SW480 (cell line): ENCODE data around the gene CLPSL1.

ENCODE experiments used
- DNase-seq: peaks from one replicate; pipeline ENCODE4 v3.0.0-alpha.2; 2016; ENCODE audit warnings: low spot score

The CLPSL1 gene

GRCh38 chr6:35797837-35798526 lies 17.2 kb downstream of the CLPSL1 start:
- no peak for DNase-seq

DNA sequence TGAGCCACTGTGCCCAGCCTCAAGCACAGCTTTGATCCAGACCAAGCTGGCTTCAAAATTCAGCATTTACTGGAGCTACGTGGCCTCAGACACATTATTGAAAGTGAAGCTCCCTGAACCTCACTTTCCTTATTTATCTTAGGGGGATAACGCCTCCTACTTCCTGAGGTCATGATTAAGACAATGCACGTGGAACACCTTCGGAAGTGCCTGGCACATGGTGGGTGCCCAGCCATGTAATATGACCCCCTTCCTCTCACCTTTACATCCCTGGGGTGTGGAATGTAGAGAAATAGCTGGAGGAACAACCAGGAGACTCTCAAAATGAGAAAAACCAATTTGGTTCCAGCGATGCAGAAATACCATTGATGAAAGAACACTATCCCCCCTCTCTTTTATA lies 17.9 kb downstream of the CLPSL1 start:
- DNase-seq: no peak

GRCh38 chr6:35801148-35801547 lies 20.3 kb downstream of the CLPSL1 start:
- no peak for DNase-seq

- DNase-seq: peak; percentile 22
Observed at GRCh38 chr6:35804996-35805736, 24.3 kb downstream of the CLPSL1 start, which contains the start of gene LHFPL5. LHFPL5 (plus strand) TSS chr6:35805352; CDS start chr6:35805671, 319 bp downstream.

DNA sequence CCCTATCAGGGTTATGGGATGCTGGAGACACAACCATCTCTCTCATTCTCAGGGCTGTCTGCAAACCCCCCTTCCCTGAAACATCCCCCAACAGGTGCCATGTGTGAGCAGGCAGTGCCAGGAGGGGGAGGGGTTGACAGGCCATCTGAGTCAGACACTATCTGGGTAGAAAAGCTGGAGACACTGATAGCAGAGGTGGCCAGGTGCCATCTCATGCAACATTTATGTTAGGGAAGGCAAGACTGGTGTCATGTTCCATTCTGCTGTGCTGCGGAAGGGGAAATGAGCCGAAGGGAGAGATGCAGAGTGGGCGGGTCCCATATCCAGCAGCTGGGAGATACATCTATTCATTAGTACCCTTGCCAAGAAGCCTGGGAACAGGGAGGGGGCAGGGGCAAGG lies 27.9 kb downstream of the CLPSL1 start:
- DNase-seq: no peak

DNA sequence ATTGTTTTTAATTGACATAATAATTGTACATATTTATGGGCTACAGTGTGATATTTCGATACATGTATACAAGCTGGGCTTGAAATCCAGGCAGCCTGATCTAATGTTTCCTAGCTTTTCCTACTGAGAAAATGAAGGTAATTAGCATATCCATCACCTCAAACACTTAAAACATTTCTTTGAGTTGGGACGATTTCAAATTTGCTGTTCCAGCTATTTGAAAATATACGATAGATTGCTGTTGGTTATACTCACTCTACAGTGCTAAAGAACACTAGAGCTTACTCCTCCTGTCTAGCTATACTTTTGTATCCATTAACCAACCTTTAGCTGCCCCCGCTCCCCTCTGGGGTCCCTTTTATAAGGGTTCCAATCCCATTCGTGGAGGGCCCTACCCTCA lies 29.0 kb downstream of the CLPSL1 start:
- DNase-seq: no peak

DNA sequence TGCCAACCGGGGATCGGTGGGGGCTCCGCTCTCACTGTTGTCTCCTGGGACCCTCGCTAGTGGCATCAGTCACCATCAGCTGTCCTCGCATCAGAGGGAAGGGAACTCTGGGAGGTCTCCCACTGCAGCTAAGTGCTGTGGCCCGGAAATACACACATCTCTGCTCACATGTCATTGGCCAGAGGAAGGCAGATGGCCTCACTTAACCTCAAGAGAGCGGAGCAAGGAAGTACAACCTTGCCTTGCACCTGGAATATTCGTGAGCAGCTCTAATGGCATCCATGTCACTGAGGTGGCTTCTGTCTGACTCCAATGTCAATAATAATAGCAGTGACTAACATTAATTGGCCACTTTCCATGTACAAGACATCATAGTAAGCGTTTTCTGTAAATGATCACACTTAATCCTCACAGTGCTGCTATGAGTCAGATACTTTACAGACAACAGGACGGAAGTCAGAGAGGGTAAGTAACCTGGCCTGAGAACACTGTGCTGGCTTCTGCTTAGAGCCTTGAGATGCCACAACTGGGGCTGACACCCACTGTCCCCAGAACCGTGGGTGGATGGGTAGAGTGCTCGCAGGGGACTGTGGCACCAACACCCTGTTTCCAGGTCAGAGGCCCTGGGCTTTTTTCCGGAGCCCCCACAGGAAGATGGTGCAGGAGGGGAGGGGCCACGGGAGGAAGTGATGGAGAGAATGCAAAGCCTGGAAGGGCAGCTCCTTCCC lies 30.3 kb downstream of the CLPSL1 start:
- peak; percentile 42 for DNase-seq

DNA sequence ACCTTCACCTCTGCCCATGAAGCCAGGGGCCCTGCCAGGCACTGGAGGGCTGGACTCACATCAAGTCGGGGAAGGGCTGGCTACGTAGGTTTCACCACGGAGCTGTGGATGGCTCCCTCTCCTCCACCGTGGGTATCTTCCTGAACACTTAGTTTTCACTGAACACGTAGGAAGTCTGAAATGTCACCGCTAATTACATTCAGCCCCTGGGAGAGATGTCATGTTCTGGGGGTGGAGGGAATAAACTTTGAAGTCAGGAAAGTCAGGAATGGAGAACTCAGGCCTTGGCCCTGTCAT lies 30.8 kb downstream of the CLPSL1 start:
- DNase-seq: no peak

DNA sequence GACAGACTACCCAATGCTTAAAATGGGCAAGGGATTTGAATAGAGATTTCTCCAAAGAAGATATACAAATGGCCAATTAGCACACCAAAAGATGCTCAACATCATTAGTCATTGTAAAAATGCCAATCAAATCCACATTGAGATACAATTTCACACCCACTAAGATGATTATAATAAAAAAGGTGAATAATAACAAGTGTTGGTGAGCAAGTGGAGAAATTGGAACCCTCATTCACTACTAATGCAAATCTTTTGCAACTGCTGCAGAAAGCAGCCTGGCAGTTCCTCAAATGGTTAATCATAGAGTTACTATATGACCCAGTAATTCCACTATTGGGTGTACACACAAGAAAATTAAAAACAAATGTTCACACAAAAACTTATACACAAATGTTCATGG lies 36.7 kb downstream of the CLPSL1 start:
- DNase-seq: no peak

- no peak for DNase-seq
Observed at GRCh38 chr6:35823601-35824000, 42.8 kb downstream of the CLPSL1 start.

GRCh38 chr6:35824552-35825192 lies 43.9 kb downstream of the CLPSL1 start:
- DNase-seq: no peak

DNA sequence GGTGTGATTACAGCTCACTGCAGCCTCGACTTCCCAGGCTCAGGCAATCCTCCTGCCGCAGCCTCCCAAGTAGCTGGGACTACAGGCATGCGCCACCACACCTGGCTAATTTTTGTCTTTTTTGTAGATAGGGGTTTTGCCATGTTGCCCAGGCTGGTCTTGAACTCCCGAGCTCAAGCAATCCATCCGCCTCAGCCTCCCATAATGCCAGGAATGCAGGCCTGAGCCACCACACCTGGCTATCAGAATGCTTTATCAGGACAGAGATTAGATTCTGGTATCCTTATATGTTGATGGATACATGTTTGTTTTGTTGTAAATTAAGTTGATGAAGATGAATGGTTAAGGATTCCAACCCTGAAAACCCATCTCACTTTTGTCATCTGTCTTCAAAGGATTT lies 48.5 kb downstream of the CLPSL1 start:
- DNase-seq: no peak

DNA sequence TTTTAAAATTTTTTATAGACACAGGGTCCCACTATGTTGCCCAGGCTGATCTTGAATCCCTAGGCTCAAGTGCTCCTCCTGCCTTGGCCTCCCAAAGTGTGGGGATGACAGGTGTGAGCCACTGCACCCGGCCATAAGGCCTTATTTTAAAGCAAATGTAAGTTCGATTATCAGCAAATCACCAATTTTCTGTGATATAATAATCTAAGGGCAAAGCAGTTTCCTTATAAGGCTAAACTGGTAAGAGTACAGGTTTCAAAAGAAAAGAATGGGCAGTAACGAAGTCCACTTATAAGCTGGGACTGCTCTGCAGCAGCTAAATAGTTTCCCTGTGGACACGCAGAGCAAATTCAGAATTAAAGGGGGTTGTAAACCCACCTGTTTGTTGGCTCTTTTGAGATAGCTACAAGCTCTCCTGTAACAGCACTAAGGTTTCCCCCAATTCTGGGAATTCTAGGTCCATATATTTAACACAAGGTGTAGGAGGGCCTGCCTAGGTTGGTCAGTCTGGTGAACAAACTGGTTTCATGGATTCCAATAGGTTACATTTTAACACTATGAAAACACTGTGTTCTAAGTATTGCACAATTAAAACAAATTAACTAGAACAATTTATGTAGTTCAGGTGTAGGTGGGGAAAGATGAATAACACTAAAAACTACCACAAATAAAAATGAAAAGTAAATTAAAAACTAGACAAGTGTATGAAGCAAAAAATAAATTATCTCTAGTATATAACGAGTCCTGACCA lies 50.6 kb downstream of the CLPSL1 start:
- DNase-seq: no peak

DNA sequence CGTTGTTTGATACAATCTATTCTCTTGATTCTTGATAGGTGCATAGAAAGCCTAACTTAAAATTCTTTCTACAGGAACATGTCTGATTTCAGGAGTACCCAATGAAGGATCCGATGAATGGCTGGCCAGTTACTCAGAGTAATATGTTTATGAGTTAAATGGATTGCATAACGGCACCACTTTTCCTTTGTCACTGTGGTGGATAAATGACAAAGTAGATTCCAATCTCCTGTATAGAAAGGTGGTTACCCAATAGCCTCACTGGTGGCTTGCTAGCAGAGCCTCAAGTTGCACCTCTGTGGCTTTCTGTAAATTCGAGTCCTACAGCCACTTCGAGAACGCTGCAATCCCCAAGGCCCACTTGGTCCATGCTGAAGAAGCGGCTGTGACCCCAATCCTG lies 52.7 kb downstream of the CLPSL1 start:
- no peak for DNase-seq
